GM20000 (cell line): ENCODE measurements around the gene LZTS2.

Experiments used
- DNase-seq: peaks from one replicate; pipeline ENCODE4 v3.0.0; 2012; ENCODE audit warnings: low spot score
- CTCF ChIP-seq: IDR thresholded peaks from 2 replicates; pipeline ENCODE4 v1.5.1; 2012; ENCODE audit warnings: mild to moderate bottlenecking, control low read depth; ENCODE audit errors: extremely low read depth, missing control alignments

LZTS2 gene

GRCh38 chr10:100980711-100981110 is 18.9 kb upstream of the LZTS2 start:
- DNase-seq = no peak
- no peak for TF ChIP-seq CTCF

GRCh38 chr10:100981178-100981772 is 18.3 kb upstream of the LZTS2 start:
- TF ChIP-seq CTCF = no peak
- DNase-seq = no peak

GRCh38 chr10:100982916-100983830 is 16.4 kb upstream of the LZTS2 start:
- no peak for DNase-seq
- no peak for TF ChIP-seq CTCF

DNA sequence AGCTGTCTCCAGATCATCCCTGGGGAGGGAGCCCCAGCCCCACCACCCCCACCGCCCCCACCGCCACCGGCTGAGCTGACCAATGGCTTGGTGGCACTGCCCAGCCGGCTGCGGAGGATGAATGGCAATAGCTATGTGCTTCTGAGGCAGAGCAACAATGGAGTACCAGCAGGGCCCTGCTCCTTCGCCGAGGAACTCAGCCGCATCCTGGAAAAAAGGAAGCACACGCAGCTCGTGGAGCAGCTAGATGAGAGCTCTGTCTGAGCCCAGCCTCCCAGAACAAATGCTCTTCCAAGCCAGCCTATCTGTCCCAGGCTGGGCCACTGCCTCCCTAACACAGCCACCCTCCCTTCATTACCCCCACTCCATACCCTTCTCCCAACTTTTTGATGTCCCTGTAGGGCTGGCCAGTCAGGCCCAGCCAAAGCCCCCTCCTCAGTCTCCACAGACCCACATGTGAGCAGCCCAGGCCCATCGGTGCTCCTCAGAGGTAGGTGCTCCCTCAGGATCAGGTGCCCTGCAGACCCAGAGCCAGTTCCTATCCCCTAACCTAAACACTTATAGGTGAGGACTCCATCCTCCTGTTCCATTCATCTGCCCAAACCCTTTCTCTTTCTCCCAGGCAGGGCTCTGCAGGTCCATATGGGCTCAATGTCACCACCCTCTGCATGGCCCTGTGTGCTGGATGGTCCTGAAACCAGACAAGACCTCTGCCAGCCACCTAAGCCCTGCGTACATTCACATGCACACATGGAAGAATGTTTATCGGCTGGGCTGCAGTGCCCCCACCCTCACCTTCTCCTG is 15.5 kb upstream of the LZTS2 start:
- no peak for DNase-seq
- TF ChIP-seq CTCF = no peak

GRCh38 chr10:100984672-100985177 is 14.9 kb upstream of the LZTS2 start:
- TF ChIP-seq CTCF = no peak
- DNase-seq = no peak

DNA sequence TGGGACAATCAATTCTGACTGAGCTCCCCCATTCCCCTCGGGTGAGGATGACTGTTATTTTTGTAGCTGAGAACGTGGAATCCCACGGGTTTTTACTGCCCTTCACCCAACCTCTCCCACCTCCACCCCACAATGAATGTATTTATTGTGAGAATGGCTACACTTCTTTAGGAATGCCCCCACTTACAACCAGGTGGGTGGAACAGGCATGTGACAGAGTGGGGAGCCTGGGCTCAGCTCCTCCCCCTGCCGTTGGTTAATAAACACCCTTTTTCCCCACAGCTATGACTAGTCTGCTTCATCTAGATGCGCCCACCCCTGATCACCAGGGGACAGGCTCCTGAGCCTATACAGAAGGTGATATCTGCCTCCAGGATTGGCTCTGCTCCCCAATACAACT is 14.3 kb upstream of the LZTS2 start:
- DNase-seq = no peak
- TF ChIP-seq CTCF = no peak

DNA sequence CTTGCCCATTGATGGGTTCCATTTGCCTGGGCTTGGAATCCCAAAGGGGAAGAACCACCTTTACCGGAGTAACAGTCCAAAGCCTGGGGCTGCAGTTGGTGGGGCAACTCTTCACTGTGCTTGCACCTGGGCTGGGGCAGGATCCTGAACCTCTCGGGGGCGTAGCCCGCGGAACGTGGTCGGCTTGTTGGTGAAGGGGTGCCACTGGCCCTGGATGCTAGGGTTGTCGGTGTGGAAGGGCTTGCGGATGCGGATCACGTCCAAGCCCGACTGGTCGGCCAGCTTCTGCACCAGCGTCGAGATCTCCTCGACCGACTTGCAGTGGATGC is 13.0 kb upstream of the LZTS2 start:
- TF ChIP-seq CTCF = no peak
- DNase-seq = no peak
